Stimulated activated CD8-positive, alpha-beta memory T cell treated with anti-CD3 and anti-CD28 coated beads, Interleukin-15, amount 100 ng/mL, for 24 hours (primary cell): ENCODE measurements around the gene SHISAL2B.
"Not testable (repeated sequence)": the region's sequence is repeated elsewhere in the genome, so short reads cannot be mapped to it uniquely, and the experiment has no call there.

Source experiments
- DNase-seq: peaks from one replicate; pipeline ENCODE4 v3.0.0-alpha.2; 2020; ENCODE audit warnings: low read depth

Gene SHISAL2B

DNA sequence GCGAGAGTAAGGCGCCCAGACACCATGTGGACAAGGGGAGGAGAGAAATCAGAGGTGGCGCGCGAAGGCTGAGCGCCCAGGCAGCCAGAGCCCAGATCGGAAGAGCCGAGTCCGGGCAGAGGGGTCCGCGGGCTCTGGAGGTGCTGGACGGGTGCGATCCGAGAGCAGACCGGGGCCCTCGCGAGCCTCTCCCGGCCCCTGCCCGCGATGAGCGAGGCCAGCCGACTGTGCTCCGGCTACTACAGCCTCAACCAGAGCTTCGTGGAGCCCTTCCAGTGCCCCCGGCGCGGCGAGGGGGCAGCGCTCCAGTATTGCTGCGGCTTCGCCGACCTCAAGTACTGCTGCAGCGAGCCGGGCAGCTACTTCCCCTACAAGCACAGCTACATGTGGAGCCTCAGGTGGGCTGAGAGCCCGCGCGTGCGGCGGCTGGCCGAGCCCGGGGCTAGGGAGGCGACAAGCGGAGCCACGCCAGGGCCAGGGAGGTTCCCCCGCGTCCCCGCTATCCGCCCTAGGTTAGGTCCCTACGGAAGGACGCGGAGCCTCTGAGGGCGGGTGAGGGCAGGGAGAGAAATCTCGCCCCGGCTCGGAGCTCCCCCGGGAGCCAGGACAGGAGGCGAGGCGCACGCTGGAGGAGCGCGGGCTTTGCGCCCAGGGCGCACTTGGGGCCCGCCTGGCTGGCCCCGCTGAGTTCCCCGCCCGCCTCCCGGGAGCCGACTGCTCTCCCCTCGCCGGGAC is at the start of gene SHISAL2B:
TSS of gene SHISAL2B (plus strand) at position 87 of the 735 bp plus-strand sequence. CDS start at position 208, 121 bp downstream.
- no peak for DNase-seq

DNA sequence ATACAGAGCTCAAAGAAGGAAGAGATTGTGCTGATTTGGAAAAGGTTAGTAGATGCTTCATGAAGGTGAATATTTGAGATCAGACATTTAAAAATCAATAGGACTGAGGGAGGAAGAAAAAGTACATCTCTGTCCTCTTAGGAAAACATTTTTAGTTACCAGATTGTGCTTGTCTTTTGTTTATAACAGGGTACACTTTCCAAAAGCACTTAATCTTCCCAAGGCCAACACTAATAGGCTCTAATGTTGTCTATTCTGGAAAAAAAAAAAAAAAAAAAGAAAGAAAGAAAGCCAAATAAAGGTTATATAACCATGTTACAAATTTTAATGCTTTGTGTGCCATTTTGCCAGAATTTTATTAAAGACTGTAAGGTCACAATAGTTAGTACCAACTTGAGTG is 45.5 kb upstream of the SHISAL2B start:
- no peak for DNase-seq

DNA sequence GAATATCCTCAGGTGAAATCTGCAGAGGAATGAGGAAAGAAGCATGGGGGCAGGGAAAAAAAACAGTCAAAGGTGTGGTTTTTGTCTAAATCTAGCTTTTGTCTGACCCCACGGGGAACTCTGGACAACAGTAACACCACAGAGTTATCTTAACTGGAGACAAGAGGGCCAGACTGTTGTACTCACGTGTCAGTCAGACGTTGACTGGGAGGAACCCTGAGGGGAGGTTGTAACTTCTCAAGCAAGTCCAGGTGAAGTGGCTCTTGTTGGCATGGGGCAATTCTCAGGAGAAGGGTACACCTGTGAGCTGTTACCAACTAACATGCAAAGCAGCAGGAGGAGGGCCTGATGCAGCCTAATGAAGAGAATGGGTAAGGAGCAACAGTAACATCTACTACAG is 44.1 kb upstream of the SHISAL2B start:
- DNase-seq, result no peak

DNA sequence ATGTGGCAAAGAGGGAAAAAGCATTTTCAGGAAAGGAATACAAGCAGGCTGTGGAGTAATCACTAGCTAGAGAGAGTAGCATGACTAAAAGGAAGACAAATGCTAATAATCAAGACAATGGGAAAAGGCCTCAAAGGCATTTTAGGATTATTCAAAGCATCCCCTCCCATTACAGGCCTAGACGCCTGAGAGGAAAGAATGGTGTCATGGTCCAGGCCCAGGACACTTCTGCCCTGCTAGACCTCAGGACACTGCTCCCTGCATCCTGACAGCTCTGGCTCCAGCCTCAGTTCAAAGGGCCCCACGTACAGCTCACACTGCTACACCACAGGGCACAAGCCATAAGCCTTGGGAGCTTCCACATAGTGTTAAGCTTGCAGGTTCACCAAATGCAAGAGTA is 40.8 kb upstream of the SHISAL2B start:
- DNase-seq, result no peak

DNA sequence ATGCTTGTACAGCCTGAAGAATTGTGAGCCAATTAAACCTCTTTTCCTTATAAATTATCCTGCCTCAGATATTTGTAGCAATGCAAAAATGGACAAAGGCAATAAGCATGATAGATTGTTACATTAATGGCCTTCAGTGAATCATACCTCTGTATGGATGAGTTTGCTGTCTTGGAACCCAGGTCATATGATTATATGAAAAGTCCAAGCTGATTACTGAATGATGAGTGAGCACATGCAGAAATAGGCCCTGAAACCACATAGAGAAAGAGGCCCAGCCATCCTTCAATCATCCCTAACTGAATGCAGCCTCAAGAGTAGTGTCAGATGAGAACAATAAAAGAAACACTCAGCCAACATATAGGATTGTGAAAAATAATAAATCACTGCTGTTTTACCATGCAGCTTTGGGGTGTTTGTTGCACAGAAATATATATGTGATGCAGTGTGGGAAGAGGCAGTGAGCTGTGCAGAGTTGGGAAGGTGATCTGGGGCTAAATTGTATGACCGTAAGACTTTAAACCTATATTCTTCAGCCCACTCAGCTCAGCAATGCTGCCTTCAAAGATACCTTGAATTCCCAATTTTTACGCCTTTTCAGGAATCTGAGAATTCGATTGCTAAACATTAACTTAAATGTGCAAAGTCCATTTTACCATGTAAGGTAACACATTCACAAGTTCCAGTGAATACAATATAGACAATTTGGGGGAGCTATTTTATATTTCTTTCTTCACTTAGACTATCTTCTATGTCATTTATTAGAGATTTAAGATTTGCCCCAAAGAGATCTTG is 36.3 kb upstream of the SHISAL2B start:
- no peak for DNase-seq

DNA sequence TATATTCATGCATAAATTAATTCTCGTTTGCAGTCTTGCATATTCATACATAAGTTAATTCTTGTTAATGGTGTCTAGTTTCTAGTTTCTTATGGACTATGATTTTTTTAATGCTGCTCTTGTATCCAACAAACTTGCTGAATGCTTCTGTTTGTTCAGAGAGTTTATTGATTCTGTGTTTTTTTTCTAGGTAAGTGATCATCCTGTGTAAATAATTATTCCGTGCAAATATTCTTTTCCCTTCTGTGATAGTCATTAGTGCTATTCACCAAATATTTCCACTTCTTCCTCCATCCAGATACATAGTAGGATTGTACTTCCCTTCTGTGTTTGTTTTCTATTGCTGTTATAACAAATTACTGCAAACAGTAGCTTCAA is 35.8 kb upstream of the SHISAL2B start:
- DNase-seq, result no peak

DNA sequence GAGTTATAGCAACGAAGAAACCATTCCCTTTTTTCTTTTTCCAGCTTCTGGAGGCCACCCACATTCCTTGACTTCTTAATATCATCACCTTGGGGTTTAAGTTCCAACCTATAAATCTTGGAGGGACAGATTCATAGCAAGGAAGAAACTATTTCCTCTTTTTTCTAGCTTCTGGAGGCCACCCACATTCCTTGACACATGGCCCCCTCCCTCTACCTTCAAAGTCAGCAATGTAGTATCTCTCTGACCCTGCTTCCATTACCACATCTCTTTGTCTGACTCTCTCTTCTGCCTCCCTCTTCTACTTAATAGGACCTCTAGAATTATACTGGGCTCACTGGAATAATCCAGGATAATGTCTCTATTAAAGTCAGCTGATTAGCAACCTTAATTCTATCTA is 34.7 kb upstream of the SHISAL2B start:
- DNase-seq, result no peak

DNA sequence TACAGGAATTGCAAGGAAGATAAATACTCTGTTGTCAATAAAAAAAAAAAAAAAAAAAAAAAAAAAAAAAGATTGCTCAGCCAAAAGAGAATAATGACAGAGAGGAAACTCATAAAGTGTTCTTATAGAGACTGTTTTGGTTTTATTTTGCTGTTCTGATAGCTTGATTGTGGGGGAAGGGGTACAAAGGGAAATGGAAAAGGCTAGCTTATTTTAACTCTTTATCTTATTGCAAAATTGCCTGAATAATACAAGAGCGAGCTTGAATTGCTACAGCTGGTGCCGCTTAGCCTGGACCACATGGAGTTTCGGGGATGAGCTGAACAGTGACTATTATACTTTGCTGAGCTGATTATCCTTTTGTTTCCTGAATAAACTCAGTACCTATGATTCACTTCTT is 31.0 kb upstream of the SHISAL2B start:
- DNase-seq, result no peak

DNA sequence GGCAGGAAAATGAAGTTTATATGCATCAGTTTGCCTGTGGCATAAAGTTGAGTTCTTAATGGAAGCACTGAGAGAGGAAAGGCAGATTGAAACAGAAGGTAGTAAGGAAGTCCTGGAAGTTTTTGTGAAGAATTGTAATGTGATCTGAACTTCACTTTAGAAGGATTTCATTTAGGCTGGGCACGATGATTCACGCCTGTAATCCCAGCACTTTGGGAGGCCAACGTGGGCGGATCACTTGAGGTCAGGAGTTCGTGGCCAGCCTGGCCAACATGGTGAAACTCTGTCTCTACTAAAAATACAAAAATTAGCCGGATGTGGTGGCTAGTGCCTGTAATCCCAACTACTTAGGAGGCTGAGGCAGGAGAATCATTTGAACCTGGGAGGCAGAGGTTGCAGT is 27.1 kb upstream of the SHISAL2B start:
- not testable (repeated sequence) for DNase-seq

DNA sequence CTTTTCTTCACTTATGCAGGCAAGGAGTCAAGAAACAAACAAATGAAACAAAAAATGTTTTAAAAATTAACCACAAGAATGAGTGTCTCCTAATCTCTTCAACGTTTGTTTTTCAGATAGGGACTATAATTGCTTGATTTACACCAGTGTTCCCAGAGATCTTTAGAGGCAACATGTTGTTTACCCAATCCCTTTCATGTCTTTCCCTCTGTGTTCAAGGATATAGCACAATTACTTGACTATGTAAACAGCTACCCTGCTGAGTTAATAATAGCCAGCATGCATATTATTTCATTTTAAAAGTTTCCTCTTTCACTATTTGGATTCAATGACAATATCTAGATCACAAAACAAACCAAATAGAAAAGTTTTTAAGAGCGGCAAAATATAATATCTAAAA is 25.1 kb upstream of the SHISAL2B start:
- no peak for DNase-seq

DNA sequence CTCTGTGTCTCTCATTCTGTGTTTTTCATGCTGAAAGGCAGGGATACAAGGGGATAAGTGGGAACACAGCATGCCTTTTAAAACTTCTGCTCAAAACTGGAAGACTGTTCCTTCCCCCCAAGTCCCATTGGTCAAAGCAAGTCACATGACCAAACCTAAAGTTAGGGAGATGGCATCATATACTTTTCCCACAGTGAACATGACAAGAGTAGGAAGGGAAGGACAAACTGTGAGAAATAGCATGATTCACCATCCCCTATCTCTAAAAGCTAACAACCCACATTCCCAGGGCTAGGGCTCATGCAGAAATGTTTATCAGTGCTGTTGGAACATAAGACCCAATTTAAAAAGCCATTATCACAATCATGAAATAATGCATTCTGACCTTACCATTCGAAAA is 24.2 kb upstream of the SHISAL2B start:
- no peak for DNase-seq

DNA sequence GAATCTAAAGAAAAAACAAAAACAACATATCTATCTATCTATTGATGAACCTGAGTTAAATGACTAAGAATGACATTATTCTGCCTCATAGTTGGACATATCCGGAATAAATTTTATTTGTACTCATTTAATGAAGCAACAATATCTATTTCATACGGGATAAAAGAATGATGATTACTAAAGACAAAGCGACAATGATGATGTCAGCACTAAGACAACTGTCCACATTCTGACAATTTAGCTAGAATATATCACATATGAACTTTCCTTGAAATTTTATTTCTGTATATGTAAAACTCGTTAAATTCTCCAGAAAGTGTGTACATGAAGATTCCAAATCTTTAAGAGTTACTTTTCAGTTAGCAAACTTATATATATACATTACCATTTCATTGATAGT is 23.2 kb upstream of the SHISAL2B start:
- no peak for DNase-seq

DNA sequence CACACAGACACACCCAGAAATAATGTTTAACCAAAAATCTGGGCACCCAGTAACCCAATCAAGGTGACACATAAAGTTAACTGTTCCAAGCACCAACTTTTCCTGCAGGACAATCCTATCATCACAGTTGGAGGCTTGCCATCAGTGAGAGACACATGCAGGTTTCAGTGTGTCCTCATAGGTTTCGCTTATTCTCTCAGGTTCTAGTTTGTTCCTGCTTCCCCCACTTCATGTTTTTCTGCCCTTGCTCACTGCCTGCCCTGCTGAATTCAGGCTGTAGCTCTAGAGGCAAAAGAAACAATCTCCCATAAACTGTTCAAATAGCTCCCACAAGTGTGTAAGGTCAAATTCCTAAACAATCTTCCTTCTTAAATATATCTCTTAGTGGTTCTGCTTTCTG is 20.0 kb upstream of the SHISAL2B start:
- DNase-seq, result no peak

DNA sequence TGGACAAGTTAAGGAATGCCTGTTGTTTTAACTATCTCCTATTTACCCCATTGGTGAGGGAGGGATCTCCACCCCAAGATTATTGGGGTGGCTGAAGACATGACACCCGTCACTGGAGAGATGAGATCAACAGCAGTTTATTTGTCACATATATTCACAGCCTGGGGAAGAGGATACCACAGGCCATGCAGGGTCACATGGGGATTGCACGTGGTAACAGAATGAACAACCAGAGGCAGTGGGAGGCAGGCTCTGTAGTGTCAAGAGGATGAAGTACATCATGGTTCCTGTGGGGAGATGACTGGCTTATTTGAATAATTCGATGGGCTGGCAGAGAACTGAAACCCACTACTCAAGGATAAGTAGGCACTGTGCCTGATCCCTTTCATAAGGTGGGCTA is 18.6 kb upstream of the SHISAL2B start:
- DNase-seq, result no peak

DNA sequence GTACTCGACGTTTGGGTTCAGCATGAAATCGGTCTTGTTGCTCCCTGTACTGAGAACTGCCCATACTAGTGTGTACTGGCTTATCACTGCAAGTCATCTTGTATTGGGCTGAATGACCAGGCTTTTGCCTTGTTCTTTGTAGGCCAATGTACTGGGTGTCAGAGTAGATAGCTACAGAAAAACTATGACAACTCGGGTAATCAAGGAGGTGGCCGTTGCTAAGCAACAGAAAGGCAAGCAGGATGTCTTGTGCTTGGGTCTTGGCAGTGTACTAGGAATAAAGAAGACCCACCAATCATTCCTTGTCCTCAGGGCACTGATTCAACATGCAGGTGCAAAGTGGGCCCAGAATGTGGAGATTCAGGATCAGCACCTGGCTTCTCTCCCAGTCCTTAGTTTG is 11.9 kb upstream of the SHISAL2B start:
- no peak for DNase-seq

DNA sequence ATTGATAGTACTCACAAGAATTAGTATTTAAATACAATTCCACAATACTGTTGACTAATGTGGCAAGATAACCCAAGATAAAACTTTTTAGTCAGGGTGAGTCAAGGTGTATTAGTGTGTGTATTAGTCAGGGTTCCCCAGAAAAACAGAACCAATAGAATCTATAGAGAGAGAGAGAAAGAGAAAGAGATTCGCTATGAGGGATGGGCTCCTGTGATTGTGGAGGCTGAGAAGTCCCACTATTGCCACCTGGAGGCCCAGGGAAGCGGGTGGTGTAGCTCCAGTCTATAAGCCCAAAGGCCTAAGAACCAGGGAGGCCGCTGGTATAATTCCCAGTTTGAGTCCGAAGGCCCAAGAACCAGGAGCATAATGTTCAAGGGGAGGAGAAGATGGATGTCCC is 10.0 kb upstream of the SHISAL2B start:
- no peak for DNase-seq

DNA sequence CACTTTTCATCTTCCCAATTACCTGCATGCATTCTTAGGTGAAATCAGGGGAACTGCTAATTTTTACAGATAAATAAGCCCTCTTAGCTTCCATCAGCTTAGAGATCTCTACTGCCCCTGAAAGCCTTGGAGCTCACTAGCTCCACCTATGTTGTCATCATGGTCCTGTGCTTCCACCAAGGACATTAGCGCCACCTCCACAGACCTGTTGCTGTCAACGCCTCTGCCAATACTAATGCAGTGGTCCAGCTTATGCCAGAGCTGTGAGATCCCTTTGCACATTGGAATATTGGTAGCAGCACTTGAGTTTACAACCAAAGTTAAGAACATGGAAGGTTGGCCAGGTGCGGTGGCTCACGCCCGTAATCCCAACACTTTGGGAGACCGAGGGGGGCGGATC is 7.7 kb upstream of the SHISAL2B start:
- no peak for DNase-seq

DNA sequence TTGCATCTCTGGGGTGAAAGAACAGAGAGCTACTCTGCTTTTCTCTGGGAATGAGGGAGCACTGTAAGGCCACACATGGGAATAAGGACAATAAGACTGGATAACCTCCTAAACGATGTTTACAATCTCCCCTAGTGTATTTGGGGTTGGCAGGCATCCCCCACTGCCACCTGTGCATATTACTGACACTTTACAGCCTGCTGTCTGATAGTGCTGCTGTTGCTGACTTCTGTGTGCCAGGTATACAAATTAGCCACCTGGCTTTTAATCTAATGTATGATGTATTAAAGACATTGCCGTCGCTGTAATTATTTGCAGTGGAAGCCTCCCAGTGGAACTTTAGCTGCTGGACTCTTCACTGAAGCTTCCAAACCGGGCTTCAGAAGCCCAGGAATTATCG is 4.4 kb upstream of the SHISAL2B start:
- no peak for DNase-seq

DNA sequence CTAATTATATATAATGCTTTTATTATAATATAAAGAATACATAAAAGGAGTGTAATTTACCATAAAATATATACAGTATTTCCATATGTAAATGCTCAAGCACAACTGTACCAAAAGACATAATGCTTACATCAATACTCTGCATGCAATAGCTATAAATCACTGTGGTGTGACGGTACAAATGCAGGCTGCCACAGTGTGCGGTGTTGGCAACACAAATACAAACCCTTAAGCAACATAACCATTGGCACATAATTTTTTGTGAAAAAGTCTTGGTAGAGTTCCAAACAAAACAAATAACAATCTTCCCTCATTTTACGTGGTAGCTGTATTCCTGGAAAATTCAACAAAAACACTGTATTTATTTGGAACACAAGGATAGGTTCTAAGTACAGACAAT is 1.9 kb upstream of the SHISAL2B start:
- no peak for DNase-seq

DNA sequence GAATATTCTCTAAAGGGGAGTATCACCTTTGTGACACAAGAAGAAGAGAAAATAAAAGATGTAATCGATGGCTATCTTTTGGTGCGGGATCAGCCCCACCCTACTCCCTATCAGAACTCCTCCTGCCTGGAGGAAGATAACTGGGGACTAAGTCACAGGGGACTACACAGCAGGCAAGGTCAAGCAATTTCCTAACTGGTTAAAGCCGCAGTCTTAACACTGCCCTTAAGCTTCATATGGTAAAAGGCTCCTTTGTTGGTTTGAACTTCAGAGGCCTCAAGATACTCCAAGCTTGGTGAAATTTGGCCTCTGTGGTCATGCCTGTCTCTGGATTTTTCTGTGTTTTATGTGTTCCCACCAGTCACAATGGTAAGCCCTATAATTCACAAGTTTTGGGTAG is 1.3 kb upstream of the SHISAL2B start:
- no peak for DNase-seq

DNA sequence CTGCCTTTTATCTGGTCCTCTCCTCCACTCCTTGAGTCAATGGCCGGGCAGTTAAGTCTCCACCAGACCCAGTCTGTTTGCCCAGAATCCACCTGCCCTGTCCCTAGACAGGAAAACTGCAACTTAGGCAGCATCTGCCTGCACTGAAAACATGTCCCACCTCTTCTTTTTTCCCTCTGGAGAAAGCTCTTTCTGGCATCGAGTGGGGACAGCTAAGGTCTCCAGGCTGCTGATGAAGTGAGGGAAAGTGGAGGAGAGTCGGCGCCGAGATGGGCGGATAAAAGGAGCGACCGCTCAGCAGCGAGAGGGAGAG is 243 bp upstream of the SHISAL2B start:
- no peak for DNase-seq

DNA sequence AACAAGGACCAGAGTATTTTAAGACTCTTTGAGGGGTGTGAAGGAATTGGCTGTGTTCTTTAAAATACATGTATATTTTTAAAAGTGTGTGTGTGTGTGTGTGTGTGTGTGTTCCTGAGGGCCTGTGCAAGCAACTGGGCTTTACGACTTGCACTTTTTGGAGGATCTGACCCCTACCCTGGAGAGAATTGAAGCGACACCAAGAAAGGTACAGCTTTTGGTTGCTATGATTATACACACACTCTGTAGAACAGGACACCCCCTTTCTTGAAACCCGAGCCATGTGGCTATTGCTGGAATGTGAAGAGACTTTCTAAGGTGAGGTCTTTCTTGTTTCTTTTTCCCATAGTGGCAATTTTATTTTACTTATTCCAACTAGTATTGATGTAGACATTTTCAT is 988 bp downstream of the SHISAL2B start:
- no peak for DNase-seq

DNA sequence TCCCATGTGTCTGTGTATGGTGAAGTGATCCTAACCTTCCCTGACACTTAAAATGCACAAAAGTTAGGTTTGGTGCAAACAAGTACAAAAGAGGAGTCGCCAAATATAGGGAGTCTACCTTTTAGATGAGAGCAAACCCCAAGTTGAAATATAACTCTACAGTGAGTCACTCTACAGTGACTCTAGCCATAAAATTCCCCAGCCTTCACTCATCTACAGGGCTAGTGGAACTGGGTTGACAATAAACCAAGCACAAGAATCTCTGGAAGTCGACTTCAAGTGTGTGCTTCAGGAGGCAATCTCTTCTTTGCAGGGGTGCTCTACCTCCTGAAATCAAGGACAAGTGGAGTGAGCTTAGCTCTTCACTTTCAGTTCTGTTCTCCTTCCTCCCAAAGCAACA is 3.3 kb downstream of the SHISAL2B start:
- no peak for DNase-seq

DNA sequence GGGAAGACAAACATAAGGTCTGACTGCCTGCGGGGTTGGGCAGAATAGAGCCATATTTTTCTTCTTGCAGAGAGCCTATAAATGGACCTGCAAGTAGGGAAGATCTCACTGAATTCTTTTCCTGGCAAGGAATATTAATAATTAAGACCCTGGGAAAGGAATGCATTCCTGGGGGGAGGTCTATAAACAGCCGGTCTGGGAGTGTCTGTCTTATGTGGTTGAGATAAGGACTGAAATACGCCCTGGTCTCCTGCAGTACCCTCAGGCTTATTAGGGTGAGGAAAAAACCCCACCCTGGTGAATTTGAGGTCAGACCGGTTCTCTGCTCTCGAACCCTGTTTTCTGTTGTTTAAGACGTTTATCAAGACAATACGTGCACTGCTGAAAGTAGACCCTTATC is 6.1 kb downstream of the SHISAL2B start:
- not testable (repeated sequence) for DNase-seq
